Upper lobe of left lung (tissue), 6 donors: ENCODE data around the gene OTULIN. TPM values are rescaled to one million over a fixed set of nuclear protein-coding genes. Genes with fewer than 3 reads are reported as not detected.

Source experiments
- ATAC-seq, 2 donors: fragments of 200-7000 bp; cut with Tn5 transposase; one replicate each; pipeline ENCODE4 v1.9.1; 2022; ENCODE audit warnings: mild to moderate bottlenecking in 2 of 2, moderate library complexity in 2 of 2; ENCODE audit not compliant: low FRiP score in 2 of 2
- DNase-seq, 2 donors: peaks; one replicate each; pipeline ENCODE4 v3.0.0-alpha.2; 2019 to 2020
- H3K27ac ChIP-seq, 4 donors: fragments of 200-600 bp; sonication (generic); one replicate each; pipeline ENCODE4 v1.5.1; 2016 to 2019
- H3K27me3 ChIP-seq, 4 donors: fragments of 200-600 bp; sonication (generic); one replicate each; pipeline ENCODE4 v1.5.1; 2017 to 2019
- H3K36me3 ChIP-seq, 4 donors: fragments of 200-600 bp; sonication (generic); one replicate each; pipeline ENCODE4 v1.5.1; 2016 to 2019
- H3K4me1 ChIP-seq, 4 donors: fragments of 200-600 bp; sonication (generic); one replicate each; pipeline ENCODE4 v1.5.1; 2018 to 2019
- H3K4me3 ChIP-seq, 4 donors: fragments of 200-600 bp; sonication (generic); one replicate each; pipeline ENCODE4 v1.5.1; 2017 to 2019; ENCODE audit warnings: mild to moderate bottlenecking in 2 of 4, moderate library complexity in 1 of 4
- H3K9me3 ChIP-seq, 4 donors: fragments of 200-600 bp; sonication (generic); one replicate each; pipeline ENCODE4 v1.5.1; 2018 to 2019
- CTCF ChIP-seq, 6 experiments: fragments of 450-650 bp in 4 of 6; fragments of 200-600 bp in 2 of 6; sonication (generic) in 2 of 6; IDR thresholded peaks; one replicate each; pipeline ENCODE4 v1.5.1; 2016 to 2019; ENCODE audit warnings: antibody characterized with exemption in 6 of 6
- EP300 ChIP-seq, 4 donors: sonication (generic); formaldehyde crosslinking; IDR thresholded peaks; one replicate each; pipeline ENCODE4 v1.5.1; 2017; ENCODE audit warnings: antibody characterized with exemption in 4 of 4, control low read depth in 2 of 4
- POLR2A ChIP-seq, 4 donors: fragments of 450-650 bp; IDR thresholded peaks; one replicate each; pipeline ENCODE4 v1.5.1; 2016 to 2017; ENCODE audit warnings: antibody characterized with exemption in 4 of 4, mild to moderate bottlenecking in 2 of 4
- POLR2AphosphoS5 ChIP-seq, 2 donors: sonication (generic); formaldehyde crosslinking; IDR thresholded peaks; one replicate each; pipeline ENCODE4 v1.5.1; 2017; ENCODE audit warnings: antibody characterized with exemption in 2 of 2
- WGBS, 2 donors: methylation state at CpG; one replicate each; pipeline ENCODE4 v1.1.5; 2017 to 2018; 5-methylcytosine and 5-hydroxymethylcytosine counted together
- total RNA-seq, 6 donors: library from RNA; depleted of rRNA in 4 of 6; stranded (reverse); fragments of >200 nt in 4 of 6; gene quantifications; one replicate each; pipeline versions ENCODE4 v1.1.0 to v1.2.1, GENCODE V29; 2016 to 2021
- donor health status: DM: no; HTN: no; CAD: no; lungs with moderate emphysema.
- donor health status: DM: no; HTN: yes; CAD: no; lungs with severe emphysema.

Gene OTULIN
- total RNA-seq, 6 donors from 2014 or later, result 31.0 to 81.1 (median 38.3) TPM

DNA sequence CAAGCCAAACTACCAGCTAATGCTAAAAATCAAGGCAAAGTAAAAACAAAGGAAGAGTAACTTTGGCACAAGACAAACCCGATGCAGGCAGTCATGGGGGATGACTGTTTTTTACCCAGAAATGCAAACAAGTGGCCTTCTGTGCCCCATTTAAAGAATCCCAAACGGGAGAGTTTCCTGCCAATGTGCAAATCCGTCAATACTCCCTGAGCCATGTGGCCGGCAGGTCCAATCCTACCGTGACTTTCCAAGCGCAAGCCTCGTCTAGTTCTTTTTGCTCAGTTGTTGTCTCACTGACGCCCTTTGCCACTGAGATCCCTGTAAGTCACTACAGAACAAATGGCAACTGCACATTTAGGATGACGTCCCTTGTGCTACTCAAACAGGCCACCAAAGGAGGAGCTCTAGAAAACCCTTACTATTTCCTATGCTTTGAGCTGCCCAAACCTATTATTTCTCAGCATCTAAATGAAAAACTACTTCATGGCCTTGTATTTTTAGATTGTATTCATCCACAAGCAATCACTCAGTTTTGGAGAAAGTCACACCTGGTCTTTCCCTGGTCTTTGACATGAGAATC lies 43.4 kb downstream of the OTULIN start:
- ATAC-seq, result no peak
- TF ChIP-seq CTCF (IDR thresholded peaks at IDR 0.05) (no peak), POLR2A (IDR thresholded peaks at IDR 0.05) (no peak), POLR2AphosphoS5 (IDR thresholded peaks at IDR 0.05) (no peak), EP300 (IDR thresholded peaks at IDR 0.05) (no peak)
- H3K4me1 ChIP-seq, result peaks cover 0 to 5% (median 0%) of the 10 kb centered on the region in 4 donors
- H3K36me3 ChIP-seq, result peaks cover 8 to 87% (median 41%) of the 10 kb centered on the region in 4 donors
- no peaks in the 10 kb centered on the region for H3K9me3 ChIP-seq
- H3K27me3 ChIP-seq, result no peaks in the 10 kb centered on the region
- 91 to 95% methylated on average over 9 of the region's 9 CpGs for WGBS, 2 donors
- no peak for DNase-seq
- no peak overlapping the region for H3K27ac ChIP-seq
- no peak overlapping the region for H3K4me3 ChIP-seq

- peaks cover 0 to 5% (median 0%) of the 10 kb centered on the region in 4 donors for H3K4me1 ChIP-seq
- WGBS, 2 donors, result 89 to 95% methylated on average over 5 of the region's 5 CpGs
- no peak overlapping the region for H3K4me3 ChIP-seq
- H3K27ac ChIP-seq, result no peak overlapping the region
- H3K27me3 ChIP-seq, result no peaks in the 10 kb centered on the region
- DNase-seq (no peak), ATAC-seq (no peak)
- no peaks in the 10 kb centered on the region for H3K9me3 ChIP-seq
- peaks cover 11 to 88% (median 46%) of the 10 kb centered on the region in 4 donors for H3K36me3 ChIP-seq
- no peak for TF ChIP-seq EP300 (IDR thresholded peaks at IDR 0.05)
Measured at GRCh38 chr5:14708551-14708950, 44.0 kb downstream of the OTULIN start.

DNA sequence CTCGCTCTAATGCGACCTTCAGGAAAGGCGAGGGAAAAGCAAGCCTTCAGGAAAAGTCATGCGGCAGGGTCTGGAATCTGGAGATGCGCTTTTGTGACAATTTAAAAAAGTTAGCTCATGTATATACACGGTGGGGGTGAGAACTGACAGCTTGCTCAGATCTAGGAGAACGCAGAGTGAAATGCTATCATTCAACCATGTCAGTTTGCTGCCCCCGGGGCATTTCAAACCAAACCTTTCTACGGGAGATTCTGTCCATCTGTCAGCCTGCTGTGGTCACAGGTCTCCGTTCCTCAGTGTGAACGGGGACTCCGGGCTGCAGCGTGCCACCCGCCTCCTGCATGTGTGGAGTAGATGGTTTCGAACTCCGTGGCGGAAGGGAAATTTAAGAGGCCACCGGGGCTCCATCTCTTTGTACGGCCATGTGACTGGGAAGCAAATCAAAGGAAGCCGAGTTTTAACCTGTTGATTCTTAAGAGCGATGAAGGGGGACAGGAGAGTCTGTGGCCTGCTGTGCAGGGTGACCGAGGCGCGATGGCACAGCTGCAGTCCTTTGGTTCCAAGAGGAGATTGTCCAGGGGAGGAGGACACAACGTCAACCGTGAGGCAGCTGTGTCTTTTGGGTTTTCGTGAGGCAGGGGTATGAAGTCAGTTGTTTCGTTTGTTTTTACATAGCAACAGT lies 45.9 kb downstream of the OTULIN start:
- no peak for DNase-seq

DNA sequence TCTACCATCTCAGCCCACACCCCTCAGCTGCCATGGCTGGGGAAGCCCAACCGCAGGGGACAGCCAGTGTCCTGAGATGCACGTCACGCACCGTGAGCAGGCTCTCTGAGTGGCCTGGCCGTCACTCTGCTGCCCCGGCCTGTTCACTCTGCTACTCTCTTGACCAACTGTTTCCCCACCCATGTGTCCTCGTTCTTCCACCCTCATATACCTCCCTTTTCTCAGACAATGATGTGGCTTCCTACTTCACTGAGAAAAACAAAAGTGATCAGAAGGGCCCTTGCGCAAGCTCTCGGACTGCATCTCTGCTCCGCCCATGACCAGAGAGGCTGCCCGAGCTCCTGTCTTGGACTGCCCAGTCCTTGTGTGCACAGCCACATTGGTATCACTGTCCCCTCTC lies 47.6 kb downstream of the OTULIN start:
- no peak for TF ChIP-seq EP300 (IDR thresholded peaks at IDR 0.05)
- TF ChIP-seq POLR2A (IDR thresholded peaks at IDR 0.05), result no peak
- TF ChIP-seq POLR2AphosphoS5 (IDR thresholded peaks at IDR 0.05), result no peak
- TF ChIP-seq CTCF (IDR thresholded peaks at IDR 0.05), result no peak
- ATAC-seq (no peak), DNase-seq (no peak)
- Histone ChIP-seq H3K4me3 (no peak overlapping the region), H3K4me1 (peaks cover 0 to 2% (median 0%) of the 10 kb centered on the region in 4 donors), H3K27me3 (no peaks in the 10 kb centered on the region), H3K9me3 (no peaks in the 10 kb centered on the region), H3K27ac (no peak overlapping the region), H3K36me3 (peaks cover 11 to 97% (median 62%) of the 10 kb centered on the region in 4 donors)
- WGBS, 2 donors, result 95% methylated on average over 11 of the region's 11 CpGs

More for the DNA sequence above, 45.9 kb downstream of the OTULIN start:
- Histone ChIP-seq H3K4me1 (peaks cover 0 to 5% (median 1%) of the 10 kb centered on the region in 4 donors), H3K27me3 (no peaks in the 10 kb centered on the region), H3K9me3 (no peaks in the 10 kb centered on the region), H3K27ac (no peak overlapping the region), H3K36me3 (peaks cover 11 to 94% (median 58%) of the 10 kb centered on the region in 4 donors), H3K4me3 (no peak overlapping the region)
- 96% methylated on average over 28 of the region's 28 CpGs for WGBS, 2 donors
- no peak for TF ChIP-seq POLR2AphosphoS5 (IDR thresholded peaks at IDR 0.05)
- no peak for TF ChIP-seq EP300 (IDR thresholded peaks at IDR 0.05)
- TF ChIP-seq POLR2A (IDR thresholded peaks at IDR 0.05), result no peak
- no peak for TF ChIP-seq CTCF (IDR thresholded peaks at IDR 0.05)
- ATAC-seq, result no peak

DNA sequence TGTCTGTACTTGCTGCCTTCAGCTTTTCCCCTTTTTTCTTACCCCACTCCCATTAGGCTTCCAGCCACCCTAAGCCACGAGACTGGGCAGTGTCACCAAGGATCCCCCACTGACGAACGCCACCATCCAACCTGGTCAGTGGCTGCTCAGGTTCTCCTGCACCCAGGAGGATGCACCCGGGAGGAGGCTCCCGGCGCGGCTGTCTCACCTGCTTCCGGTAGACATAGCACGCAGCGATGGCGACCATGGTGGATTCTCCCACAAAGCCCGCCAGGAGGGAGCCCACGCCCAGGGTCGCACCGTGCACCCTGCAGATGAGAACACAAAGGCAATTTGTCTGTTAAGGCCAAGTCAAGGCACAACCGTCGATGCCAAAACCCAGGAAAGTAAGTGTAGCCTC lies 48.1 kb downstream of the OTULIN start:
- no peaks in the 10 kb centered on the region for H3K9me3 ChIP-seq
- TF ChIP-seq POLR2AphosphoS5 (IDR thresholded peaks at IDR 0.05), result no peak
- peaks cover 11 to 92% (median 61%) of the 10 kb centered on the region in 4 donors for H3K36me3 ChIP-seq
- 97 to 98% methylated on average over 16 to 17 of the region's 17 CpGs for WGBS, 2 donors
- DNase-seq (no peak), ATAC-seq (no peak)
- H3K4me3 ChIP-seq, result no peak overlapping the region
- peaks cover 0 to 2% (median 0%) of the 10 kb centered on the region in 4 donors for H3K4me1 ChIP-seq
- H3K27me3 ChIP-seq, result no peaks in the 10 kb centered on the region
- H3K27ac ChIP-seq, result no peak overlapping the region
